CD1c-positive myeloid dendritic cell (primary cell): Measurements from ENCODE around the gene IRAK1.
A peak's percentile ranks its signal among the peaks of the same experiment; 100 is the strongest.
"Not testable (repeated sequence)": the region's sequence is repeated elsewhere in the genome, so short reads cannot be mapped to it uniquely, and the experiment has no call there.

Experiments used
- DNase-seq: peaks from one replicate; pipeline ENCODE4 v3.0.0-alpha.2; 2016; ENCODE audit errors: extremely low spot score

Gene IRAK1

GRCh38 chrX:153999359-154000037, 20.2 kb downstream of the IRAK1 start:
- no peak for DNase-seq

DNA sequence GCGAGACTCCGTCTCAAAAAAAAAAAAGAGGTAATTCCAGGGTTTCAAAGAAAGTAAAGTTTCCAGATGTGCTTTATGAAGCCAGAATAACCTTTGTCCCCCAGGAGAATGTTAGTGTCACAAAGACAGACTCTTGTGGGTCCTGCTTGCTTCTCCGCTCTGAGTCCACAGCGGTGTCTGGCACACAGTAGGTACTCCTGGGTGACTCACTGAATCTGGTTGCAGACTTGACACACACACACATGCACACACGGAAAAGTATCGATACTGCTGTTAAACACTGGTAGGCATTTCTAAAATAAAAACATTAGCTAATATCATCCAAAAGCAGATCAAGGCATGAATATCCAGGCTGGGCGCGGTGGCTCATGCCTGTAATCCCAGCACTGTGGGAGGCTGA, 24.2 kb downstream of the IRAK1 start:
- no peak for DNase-seq

DNA sequence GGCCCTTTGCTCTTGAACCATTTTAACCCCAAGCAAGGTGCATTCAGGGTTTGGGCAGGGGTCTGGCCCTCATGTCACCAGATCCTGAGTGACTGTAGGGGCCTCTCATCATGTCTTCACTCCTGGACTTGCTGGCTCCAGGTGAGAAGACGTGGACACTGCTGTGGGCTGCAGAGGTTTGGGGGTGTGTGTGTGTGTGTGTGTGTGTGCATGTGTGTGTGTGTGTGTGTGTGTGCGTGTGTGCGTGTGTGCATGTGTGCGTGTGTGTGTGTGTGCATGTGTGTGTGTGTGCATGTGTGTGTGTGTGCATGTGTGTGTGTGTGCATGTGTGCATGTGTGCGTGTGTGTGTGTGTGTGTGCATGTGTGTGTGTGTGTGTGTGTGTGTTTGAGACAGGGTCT, 25.3 kb downstream of the IRAK1 start:
- DNase-seq = not testable (repeated sequence)

DNA sequence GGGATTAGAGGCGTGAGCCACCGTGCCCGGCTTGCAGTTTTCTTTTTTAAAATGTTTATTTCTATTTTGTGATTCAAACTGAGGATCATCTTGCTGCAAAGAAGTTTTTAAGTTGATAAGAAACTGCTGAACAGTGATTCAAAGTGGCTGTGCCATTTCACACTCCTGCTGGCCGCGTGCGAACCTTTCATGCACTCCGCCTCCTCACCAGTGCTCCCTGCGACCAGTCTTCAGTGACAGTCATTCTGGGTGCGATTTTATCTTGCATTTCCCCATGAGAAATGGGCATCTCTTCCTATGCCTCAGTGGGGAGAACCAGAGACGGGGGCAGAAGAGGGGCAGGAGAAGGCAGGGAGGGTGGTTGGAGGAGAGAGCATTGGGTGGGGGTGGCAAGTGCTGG, 25.7 kb downstream of the IRAK1 start:
- DNase-seq = no peak

DNA sequence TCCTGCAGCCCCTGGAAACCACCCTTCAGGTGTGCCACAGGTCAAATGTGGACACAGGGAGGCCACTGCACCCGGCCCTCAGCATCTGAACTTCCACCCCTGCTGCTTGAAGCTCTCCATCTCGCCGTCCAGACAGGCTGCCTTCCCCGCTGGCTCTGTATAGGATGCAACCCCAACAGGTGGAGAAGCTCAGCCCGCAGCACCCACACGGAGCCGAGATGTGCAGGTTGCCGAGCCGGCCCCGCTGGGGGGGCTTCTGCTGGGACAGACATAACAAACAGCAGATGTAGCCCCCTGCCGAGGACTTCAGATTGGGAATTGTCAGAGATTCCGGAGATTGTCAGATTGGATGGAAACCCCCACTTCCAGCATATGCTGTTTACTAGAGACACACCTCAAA, 26.6 kb downstream of the IRAK1 start:
- DNase-seq = no peak

GRCh38 chrX:153992180-153992579, 27.5 kb downstream of the IRAK1 start:
- peak; percentile 28 for DNase-seq

GRCh38 chrX:153991013-153991580, 28.6 kb downstream of the IRAK1 start:
- DNase-seq = no peak

DNA sequence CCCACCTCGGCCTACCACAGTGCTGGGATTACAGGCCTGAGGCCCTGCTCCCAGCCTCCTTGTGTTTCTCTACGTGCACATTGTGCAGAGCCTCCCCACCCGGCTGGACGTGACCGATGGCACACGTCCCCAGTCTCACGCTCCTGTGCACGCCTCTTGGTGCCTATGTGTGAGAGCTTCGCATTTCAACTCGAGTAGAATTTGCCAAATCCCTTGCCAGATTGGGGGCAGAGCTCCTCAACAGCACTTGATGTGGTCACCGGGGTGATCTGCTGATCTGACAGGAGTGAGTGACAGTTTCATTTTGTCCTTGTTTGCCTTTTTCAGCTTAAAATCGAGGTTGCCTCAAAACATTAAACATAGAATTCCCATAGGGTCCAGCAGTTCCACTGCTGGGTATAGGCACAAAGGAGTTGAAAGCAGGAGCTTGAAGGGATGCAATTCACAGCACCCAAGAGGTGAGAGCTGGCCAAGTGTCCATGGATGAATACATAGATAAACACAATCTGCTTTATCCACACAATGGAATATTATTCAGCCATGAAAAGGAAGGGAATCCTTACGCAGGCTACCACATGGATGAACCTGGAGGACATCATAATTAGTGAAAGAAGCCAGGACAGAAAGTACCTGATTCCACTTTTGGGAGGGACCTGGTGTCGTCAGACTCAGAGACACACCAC, 29.6 kb downstream of the IRAK1 start:
- no peak for DNase-seq

DNA sequence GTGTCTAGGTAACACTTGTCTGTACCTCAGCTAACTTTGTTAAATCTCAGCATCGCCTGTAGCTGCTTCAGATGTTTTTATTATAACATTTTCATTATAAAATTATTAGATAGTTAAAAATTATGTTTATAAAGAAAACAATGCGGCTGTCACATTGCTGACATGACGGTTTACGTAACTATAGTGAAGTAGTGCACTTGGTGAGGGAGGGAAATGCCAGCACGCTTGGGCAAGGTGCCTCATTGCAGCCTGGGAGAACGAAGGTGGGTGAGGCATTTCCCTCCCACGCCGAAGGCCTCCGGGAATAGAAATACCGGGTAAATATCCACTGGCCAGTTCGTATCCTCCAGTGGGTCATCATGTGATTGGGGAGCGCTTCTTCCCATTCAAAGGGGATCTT, 31.2 kb downstream of the IRAK1 start:
- DNase-seq = no peak

DNA sequence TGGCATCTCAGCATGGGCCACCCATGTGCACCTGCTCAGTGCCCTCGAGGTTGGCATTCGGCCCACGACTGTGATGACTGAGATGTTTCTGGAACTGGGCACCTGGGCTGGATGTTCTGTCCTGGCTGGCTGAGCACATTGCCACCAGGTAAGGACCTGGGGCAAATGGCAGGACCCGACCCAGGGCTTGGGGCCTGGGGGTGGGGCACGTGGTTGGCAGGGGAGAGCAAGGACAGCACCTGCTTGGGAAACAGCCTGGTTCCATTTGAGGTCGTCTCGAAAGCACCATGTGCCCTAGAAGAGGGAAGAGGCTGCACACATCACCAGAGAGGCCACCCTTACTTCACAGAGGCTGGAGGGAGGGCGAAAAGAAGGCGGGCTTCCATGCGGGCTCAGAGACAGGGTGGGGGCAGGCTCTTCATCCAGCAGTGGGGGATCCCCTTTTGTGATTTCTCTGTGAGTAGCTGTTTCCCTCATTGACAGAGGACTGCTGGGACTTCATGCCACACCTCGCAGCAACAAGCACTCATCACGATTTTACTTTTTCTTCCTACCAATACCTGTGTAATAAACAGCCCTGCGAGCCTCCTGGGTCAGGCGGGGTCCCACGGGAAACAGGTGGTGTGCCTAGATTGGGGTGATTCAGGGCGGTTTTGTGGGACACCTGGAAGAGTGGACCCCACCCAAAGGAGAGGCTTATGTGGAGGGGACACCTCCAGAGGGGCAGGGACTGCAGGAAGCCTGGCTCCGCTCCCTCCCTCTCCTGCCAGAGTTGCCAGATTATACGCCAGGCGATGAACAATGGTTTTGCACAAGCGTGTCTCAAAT, 35.1 kb downstream of the IRAK1 start:
- DNase-seq = no peak

DNA sequence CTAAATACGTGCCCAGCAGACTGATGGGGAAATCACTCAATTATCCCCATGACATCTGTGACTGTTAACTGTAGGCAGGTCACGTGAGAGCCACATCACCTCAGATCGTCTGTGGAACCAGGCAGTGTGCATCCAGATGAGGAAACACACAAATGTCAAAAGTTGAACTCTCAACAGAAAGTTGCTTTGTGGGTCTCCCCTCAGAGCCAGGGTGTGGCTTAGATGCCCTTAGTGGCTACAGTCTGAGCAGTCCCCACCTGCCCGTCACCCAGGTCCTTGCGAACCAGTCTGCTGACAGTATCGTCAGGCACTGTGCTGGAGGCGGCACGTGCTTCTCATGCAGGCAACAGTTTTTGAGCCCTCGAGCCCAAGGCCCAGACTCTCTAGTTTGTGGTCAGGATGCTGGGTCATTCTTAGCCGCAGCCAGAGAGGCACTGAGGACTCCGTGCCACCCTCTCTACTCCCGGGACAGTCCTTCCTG, 36.3 kb downstream of the IRAK1 start:
- DNase-seq = peak; percentile 66

DNA sequence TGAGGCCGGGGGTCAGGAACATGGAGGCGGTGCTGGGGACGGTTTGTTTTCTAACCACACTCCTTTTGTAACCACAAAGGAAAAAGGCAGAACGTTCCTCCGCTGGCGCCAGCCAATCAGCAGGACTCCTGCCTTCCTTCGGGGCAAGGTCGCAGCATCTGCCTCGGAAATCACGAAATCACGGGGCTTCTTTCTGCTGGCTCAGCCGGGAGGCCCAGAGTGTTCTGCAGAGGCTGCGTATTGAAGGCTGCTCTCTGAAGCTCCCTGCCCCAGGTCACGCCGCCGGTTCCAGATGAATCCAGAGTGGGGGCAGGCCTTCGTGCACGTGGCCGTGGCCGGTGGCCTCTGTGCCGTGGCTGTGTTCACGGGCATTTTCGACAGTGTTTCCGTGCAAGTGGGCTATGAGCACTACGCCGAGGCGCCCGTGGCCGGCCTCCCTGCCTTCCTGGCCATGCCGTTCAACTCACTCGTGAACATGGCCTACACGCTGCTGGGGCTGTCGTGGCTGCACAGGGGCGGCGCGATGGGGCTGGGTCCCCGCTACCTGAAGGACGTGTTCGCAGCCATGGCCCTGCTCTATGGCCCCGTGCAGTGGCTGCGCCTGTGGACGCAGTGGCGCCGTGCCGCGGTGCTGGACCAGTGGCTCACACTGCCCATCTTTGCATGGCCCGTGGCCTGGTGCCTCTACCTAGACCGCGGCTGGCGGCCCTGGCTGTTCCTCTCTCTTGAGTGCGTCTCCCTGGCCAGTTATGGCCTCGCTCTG, 37.8 kb downstream of the IRAK1 start:
- peak; percentile 63 for DNase-seq

GRCh38 chrX:153981231-153981630, 38.5 kb downstream of the IRAK1 start:
- no peak for DNase-seq

- DNase-seq = not testable (repeated sequence)
Observed at GRCh38 chrX:153980394-153980793, 39.3 kb downstream of the IRAK1 start.

GRCh38 chrX:153974726-153975286, 44.9 kb downstream of the IRAK1 start:
- DNase-seq = no peak

DNA sequence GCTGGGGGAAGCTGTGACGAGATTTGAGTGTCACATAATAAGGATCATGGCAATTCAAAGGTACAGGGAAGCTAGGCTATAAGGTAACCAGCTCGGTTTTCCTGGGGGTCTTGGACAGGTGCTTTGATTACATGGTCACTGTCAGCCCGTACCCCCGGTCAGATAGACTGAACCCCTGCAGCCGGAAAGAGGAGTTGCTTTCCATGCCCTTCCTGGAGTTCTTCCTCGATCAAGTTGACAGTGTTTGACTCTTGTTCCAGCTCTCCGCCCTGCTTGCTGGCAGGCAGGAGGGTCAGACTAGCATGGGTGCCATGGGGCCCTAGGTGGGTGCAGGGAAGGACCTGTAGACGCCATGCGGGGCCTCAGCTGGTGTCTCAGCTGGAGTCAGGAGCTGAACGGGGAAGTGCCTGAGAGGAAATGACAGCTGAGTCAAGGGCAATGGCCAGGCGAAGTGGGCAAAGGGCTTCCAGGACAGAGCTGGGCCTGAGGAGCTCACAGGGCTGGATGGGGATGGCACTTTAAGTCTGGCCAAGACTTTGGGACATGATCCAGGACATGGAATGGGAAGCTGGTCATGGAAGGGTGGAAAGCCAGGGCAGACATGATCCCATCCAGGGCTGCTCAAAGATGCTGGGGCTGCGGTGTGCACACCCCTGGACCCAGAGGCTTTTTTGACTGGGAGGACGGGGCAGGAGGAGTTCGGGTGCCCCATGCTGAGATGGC, 45.5 kb downstream of the IRAK1 start:
- DNase-seq = peak; percentile 48

DNA sequence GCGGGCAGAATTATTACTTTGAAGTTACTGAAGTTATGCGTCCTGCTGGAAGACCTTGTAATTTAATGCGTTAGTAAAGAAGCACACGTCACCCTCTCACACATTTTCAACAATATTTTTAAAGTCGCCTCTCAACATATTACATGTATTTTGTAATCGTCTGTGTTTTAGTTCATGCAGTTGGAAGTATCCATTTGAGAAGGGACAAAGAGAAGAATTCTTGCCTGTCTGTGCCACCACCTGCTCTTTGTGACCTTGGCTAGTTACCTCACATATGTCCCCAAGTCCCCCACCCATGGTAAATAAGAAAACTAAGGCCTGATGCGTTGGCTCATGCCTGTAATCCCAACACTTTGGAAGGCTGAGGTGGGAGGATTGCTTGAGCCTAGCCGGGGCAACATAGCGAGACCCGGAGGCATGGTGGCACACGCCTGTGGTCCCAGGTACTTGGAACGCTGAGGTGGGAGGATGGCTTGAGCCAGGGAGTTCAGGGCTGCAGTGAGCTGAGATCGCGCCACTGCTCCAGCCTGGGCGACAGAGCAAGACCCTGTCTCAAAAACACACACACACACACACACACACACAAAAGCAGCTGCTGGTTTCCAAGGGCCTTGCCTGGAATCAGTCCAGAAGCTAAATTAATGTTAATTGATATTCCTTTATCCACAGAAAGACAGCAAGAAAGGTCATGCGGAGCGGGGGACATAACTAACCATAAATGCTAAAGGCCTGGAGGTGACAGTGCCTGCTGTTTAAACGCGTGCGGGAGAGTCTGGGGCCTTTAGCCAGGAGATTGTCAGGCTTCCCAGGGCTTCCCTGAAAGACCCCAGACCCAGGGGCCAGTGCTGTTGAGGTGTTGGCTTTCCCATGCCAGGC, 46.3 kb downstream of the IRAK1 start:
- DNase-seq = no peak

DNA sequence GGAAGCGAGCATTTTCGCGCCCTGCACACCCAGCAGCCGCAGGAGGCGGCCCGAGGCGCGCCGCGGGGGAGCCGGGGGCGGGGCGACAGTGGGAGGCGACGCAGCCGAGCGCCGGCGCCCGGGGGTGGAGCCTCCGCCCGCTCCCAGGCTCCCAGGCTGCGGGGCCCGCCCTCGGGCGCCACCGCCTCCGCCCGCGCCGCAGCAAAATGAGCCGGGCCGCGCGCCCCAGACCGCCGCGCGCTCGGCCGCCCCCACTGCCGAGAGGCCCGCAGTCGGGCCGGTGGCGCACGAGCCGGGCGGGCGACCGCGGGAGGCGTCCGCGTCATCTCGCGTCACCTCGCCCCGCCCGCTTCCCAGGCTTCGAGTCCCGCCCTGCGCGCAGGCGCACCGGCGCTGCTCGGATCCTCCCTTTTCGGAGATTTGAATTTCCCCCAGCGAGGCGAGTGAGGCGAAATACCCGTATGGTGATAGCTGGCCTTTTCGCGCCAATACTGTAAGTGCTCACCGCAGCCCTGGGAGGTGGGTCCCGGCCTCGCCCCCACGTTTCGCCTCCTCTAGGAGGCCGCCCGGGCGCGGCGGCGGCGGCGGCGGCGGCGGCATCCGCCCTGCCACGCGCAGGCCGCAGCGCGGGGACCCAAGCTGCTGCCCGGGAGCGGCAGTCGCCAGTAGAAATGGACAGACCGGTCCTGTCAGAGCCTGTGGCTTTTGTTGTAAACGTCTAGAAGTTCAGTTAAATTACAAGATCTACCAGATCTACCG, 47.2 kb downstream of the IRAK1 start, which contains the start of gene TMEM187:
Gene TMEM187 (plus strand): TSS at position 387 of the 759 bp plus-strand sequence. CDS start 9,309 bp downstream, outside the sequence.
- peak; percentile 92 for DNase-seq
